Ascending aorta (tissue), 2 donors: Measurements from ENCODE around the gene USP43. TPM values are rescaled to one million over a fixed set of nuclear protein-coding genes. Genes with fewer than 3 reads are reported as not detected.

ENCODE experiments used
- DNase-seq, 2 donors: peaks; one replicate each; pipeline ENCODE4 v3.0.0-alpha.2; 2019; ENCODE audit warnings: low spot score in 2 of 2
- H3K27ac ChIP-seq, 2 donors: fragments of 200-600 bp; sonication (generic); one replicate each; pipeline ENCODE4 v1.5.1; 2016 to 2017; ENCODE audit warnings: mild to moderate bottlenecking in 1 of 2
- H3K27me3 ChIP-seq: fragments of 200-600 bp; sonication (generic); one replicate; pipeline ENCODE4 v1.5.1; 2017
- H3K36me3 ChIP-seq, 2 donors: fragments of 200-600 bp; sonication (generic); one replicate each; pipeline ENCODE4 v1.5.1; 2016
- H3K4me1 ChIP-seq, 2 donors: fragments of 200-600 bp; sonication (generic); one replicate each; pipeline ENCODE4 v1.5.1; 2016 to 2017; ENCODE audit warnings: mild to moderate bottlenecking in 1 of 2
- H3K4me3 ChIP-seq, 2 donors: fragments of 200-600 bp; sonication (generic); one replicate each; pipeline ENCODE4 v1.5.1; 2016 to 2017; ENCODE audit warnings: mild to moderate bottlenecking in 1 of 2
- H3K9me3 ChIP-seq, 2 donors: fragments of 200-600 bp; sonication (generic); one replicate each; pipeline ENCODE4 v1.5.1; 2016
- CTCF ChIP-seq, 3 experiments: fragments of 200-600 bp in 2 of 3; fragments of 450-650 bp in 1 of 3; sonication (generic) in 2 of 3; IDR thresholded peaks; one replicate each; pipeline ENCODE4 v1.5.1; 2016 to 2019; ENCODE audit warnings: antibody characterized with exemption in 3 of 3, mild to moderate bottlenecking in 1 of 3, moderate library complexity in 1 of 3
- intact Hi-C: fragments of 100-400 bp; cut with DNase I; formaldehyde crosslinking; loops from one replicate; pipeline ENCODE4 v1.15.1; 2023
- total RNA-seq: library from RNA; depleted of rRNA; stranded (reverse); fragments of >200 nt; gene quantifications from one replicate; pipeline ENCODE4 v1.1.0, GENCODE V29; 2016

USP43 gene
- total RNA-seq, 1 donor from 2014 or later: not detected

DNA sequence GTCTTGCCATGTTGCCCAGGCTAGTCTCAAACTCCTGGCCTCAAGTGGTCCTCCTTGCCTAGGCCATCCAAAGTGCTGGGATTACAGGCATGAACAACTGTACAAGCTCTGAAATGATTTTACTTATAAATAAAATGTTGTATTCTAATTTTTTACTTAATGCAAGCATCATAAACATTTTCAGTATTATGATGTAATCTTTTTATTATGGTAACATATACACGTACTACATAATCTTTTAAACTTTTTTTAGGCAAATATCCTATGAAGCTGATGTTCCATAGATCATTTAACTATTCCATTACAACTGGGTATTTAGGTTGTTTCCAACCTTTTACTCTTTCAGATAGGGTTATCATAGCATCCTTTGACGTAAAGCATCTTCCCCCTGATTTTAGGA is 33.8 kb upstream of the USP43 start:
- no peak for DNase-seq
- TF ChIP-seq CTCF (IDR thresholded peaks at IDR 0.05): no peak

GRCh38 chr17:9612006-9612405 is 33.3 kb upstream of the USP43 start:
- DNase-seq: no peak
- H3K4me3 ChIP-seq: no peak overlapping the region
- no peaks in the 10 kb centered on the region for H3K36me3 ChIP-seq
- no peak for TF ChIP-seq CTCF (IDR thresholded peaks at IDR 0.05)
- H3K9me3 ChIP-seq: peaks cover 0 to 5% of the 10 kb centered on the region in 2 donors
- H3K27me3 ChIP-seq: no peaks in the 10 kb centered on the region
- no peak overlapping the region for H3K27ac ChIP-seq
- intact Hi-C loops: no loop called here
- no peaks in the 10 kb centered on the region for H3K4me1 ChIP-seq

More for the DNA sequence above, 33.8 kb upstream of the USP43 start:
- no peaks in the 10 kb centered on the region for H3K36me3 ChIP-seq
- no peaks in the 10 kb centered on the region for H3K27me3 ChIP-seq
- intact Hi-C loops: no loop called here
- no peaks in the 10 kb centered on the region for H3K4me1 ChIP-seq
- H3K4me3 ChIP-seq: no peak overlapping the region
- no peak overlapping the region for H3K27ac ChIP-seq
- H3K9me3 ChIP-seq: peaks cover 0 to 5% of the 10 kb centered on the region in 2 donors

DNA sequence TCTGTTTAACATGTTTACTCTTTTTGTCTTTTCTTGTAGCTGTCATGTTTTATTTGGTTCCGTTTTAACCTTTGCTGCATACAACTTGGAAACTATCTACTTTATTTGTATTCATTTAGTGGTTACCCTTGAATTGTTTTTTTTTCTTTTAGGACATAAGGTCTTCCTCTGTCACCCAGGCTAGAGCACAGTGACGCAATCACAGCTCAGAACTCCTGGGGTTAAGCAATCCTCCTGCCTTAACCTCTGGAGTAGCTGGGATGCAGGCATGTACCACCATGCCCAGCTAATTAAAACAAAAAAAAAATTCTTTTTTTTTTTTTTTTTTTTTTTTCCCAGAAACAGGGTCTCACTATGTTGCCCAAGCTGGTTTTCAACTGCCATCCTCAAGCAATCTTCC is 29.8 kb upstream of the USP43 start:
- no peak for TF ChIP-seq CTCF (IDR thresholded peaks at IDR 0.05)
- no peaks in the 10 kb centered on the region for H3K4me1 ChIP-seq
- no peak overlapping the region for H3K4me3 ChIP-seq
- H3K27ac ChIP-seq: no peak overlapping the region
- no peak for DNase-seq
- H3K9me3 ChIP-seq: peaks cover 0 to 5% of the 10 kb centered on the region in 2 donors
- intact Hi-C loops: no loop called here
- H3K27me3 ChIP-seq: no peaks in the 10 kb centered on the region
- H3K36me3 ChIP-seq: no peaks in the 10 kb centered on the region

DNA sequence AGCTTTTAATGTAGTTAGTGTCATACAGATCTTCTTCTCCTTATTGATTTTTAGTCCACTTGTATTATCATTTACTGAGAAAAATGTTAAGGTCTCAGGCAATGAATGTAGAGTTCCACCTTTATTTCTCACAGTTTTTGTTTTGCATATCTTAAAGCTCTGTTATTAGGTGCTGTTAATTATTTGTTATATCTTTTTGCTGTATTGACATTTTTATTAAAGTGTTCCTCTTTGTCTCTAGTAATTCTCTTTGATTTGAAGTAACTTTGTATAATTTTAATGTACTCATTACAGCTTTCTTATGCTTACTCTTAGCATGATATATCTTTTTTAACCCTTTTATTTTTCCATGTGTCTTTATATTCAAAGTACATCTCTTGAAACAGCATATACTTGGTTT is 22.4 kb upstream of the USP43 start:
- intact Hi-C loops: no loop called here
- peaks cover 4 to 23% of the 10 kb centered on the region in 2 donors for H3K9me3 ChIP-seq
- no peak overlapping the region for H3K27ac ChIP-seq
- H3K36me3 ChIP-seq: no peaks in the 10 kb centered on the region
- H3K4me3 ChIP-seq: no peak overlapping the region
- H3K4me1 ChIP-seq: no peaks in the 10 kb centered on the region
- H3K27me3 ChIP-seq: no peaks in the 10 kb centered on the region
- DNase-seq: no peak
- no peak for TF ChIP-seq CTCF (IDR thresholded peaks at IDR 0.05)

DNA sequence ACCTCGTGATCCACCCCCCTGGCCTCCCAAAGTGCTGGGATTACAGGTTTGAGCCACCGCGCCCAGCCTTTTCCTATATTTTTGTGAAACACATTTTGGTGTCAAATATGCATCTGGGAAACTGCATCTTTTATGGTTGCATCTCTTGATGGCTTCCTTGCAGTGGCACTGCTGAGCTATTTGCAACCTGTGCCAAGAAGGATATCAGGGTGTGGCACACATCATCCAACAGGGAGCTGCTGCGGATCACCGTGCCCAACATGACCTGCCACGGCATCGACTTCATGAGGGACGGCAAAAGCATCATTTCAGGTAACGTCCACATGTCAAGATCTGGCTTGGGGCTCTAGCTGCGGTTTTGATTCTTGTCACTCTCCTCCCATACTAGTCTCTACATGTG is 16.8 kb upstream of the USP43 start:
- peaks cover 0 to 9% of the 10 kb centered on the region in 2 donors for H3K9me3 ChIP-seq
- no peak for DNase-seq
- H3K4me3 ChIP-seq: no peak overlapping the region
- intact Hi-C loops: no loop called here
- no peak for TF ChIP-seq CTCF (IDR thresholded peaks at IDR 0.05)
- H3K27me3 ChIP-seq: no peaks in the 10 kb centered on the region
- no peaks in the 10 kb centered on the region for H3K36me3 ChIP-seq
- H3K27ac ChIP-seq: no peak overlapping the region
- no peaks in the 10 kb centered on the region for H3K4me1 ChIP-seq

GRCh38 chr17:9632741-9633140 is 12.6 kb upstream of the USP43 start:
- H3K27me3 ChIP-seq: no peaks in the 10 kb centered on the region
- H3K4me1 ChIP-seq: no peaks in the 10 kb centered on the region
- H3K4me3 ChIP-seq: no peak overlapping the region
- no peaks in the 10 kb centered on the region for H3K36me3 ChIP-seq
- DNase-seq: no peak
- no peak overlapping the region for H3K27ac ChIP-seq
- intact Hi-C loops: no loop called here
- no peaks in the 10 kb centered on the region for H3K9me3 ChIP-seq
- TF ChIP-seq CTCF (IDR thresholded peaks at IDR 0.05): no peak
